ENCODE data around the gene RSPH4A.

DNA sequence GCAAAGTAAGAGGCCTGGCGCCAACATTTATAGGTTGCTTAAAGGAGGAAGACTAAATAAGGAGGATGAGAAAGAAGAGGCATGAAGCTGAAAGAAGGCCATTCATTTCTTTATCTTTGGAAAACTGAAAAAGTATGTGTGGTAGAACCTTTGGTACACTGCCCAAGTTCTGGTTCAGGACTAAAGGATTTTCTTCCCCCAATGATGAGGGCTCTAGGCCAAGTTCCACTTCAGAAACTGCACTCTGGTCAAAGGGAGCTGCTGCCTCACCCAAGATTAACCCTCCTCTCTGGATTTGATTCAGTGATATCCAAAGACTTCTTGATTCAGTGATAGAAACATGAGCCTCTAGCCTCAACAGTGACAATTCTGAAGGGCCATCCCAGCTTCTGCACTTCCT lies 59.7 kb downstream of the RSPH4A start:
- TF ChIP-seq, protein P1, sequence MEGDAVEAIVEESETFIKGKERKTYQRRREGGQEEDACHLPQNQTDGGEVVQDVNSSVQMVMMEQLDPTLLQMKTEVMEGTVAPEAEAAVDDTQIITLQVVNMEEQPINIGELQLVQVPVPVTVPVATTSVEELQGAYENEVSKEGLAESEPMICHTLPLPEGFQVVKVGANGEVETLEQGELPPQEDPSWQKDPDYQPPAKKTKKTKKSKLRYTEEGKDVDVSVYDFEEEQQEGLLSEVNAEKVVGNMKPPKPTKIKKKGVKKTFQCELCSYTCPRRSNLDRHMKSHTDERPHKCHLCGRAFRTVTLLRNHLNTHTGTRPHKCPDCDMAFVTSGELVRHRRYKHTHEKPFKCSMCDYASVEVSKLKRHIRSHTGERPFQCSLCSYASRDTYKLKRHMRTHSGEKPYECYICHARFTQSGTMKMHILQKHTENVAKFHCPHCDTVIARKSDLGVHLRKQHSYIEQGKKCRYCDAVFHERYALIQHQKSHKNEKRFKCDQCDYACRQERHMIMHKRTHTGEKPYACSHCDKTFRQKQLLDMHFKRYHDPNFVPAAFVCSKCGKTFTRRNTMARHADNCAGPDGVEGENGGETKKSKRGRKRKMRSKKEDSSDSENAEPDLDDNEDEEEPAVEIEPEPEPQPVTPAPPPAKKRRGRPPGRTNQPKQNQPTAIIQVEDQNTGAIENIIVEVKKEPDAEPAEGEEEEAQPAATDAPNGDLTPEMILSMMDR (IDR thresholded peaks at IDR 0.05), result no peak
- no peak for TF ChIP-seq POLR2A (IDR thresholded peaks at IDR 0.05)
